Mesenteric fat pad (tissue), 1 donor: ENCODE measurements around the gene ATM. TPM values are rescaled to one million over a fixed set of nuclear protein-coding genes. Genes with fewer than 3 reads are reported as not detected.
"Not testable (repeated sequence)": the region's sequence is repeated elsewhere in the genome, so short reads cannot be mapped to it uniquely, and the experiment has no call there.

Source experiments
- DNase-seq: peaks from one replicate; pipeline ENCODE4 v3.0.0-alpha.2; 2020; ENCODE audit warnings: low spot score
- total RNA-seq: library from RNA; stranded (reverse); fragmentation: NEBNext Ultra II Directional; extraction: Animal tissue kit (Norgen Biotek cat#: 25700); gene quantifications from one replicate; pipeline ENCODE4 v1.2.1, GENCODE V29; 2021
- donor health status: DM: yes; HTN: yes; CAD: no.

ATM gene
- total RNA-seq, 1 donor from 2014 or later, result 54.5 TPM

- DNase-seq, result no peak
Measured at GRCh38 chr11:108269583-108269982, 46.7 kb downstream of the ATM start.

- DNase-seq, result not testable (repeated sequence)
Measured at GRCh38 chr11:108276985-108277616, 54.2 kb downstream of the ATM start.

DNA sequence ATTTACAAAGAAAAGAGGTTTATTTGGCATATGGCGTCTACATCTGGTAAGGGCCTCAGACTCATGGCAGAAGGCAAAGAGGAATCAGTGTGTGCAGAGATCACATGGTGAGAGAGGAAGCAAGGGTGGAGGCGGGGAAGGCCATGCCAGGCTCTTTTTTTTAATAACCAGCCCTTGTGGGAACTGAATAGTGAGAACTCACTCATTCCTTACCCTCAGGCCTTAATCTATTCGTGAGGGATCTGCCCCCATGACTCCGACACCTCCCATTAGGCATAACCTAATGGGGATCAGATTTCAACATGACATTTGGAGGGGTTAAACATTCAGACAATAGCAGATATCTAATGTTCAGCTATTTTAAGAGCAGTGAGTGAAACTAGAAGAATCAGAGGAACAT lies 55.7 kb downstream of the ATM start:
- no peak for DNase-seq

DNA sequence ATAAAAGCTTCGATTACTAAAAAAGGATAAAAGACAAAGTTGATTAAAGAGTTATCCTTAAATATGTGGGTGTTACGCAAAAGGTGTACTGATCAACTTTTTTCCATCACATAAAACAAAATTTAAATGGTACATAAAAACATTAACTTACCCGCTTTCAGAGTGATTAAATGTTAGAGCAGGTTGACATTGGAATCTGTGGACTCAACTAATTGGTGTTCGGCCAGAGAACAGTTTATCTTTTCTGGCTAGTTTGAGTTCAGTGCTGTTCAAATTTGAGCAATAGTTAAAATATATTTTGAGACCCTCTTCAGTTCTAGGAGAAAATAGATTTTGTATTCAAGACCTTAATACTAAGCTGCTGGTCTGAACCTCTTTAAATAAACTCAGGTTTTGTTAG lies 56.1 kb downstream of the ATM start:
- DNase-seq, result no peak

DNA sequence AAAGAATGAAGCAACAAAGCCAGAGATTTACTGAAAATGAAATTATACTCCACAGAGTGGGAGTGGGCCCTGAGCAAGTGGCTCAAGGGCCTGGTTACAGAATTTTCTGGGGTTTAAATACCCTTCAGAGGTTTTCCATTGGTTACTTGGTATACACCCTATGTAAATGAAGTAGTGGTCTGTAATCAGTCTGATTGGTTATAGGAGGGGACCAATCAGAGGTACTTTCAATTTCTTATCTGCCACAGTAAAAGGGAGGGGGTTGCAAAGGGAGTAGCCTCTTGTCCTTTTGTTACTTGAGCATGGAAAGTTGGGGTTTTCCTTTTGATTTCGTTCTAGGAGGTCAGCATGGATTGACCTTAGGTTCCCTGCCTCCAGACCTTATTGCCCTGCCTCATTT lies 63.5 kb downstream of the ATM start:
- no peak for DNase-seq

DNA sequence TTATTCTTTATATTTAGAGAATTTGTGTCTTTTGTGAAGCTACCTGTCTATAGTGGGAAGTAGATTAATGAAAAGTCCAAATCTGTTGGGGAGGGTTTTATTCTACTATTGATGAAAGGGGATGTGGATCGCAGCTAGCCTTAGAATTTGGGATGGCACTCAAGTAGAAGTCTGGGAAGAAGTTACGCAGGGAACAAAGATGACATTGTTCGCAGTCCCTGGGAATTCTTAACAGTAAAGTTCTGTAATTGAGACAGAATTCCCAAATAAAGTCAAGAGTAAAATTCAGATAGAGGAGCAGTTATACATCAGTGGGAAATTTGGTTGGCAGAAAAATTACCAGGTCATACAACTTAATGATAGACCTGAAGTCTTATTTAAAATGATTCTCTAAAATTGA lies 64.1 kb downstream of the ATM start:
- no peak for DNase-seq

- not testable (repeated sequence) for DNase-seq
Measured at GRCh38 chr11:108289066-108289465, 66.2 kb downstream of the ATM start.

DNA sequence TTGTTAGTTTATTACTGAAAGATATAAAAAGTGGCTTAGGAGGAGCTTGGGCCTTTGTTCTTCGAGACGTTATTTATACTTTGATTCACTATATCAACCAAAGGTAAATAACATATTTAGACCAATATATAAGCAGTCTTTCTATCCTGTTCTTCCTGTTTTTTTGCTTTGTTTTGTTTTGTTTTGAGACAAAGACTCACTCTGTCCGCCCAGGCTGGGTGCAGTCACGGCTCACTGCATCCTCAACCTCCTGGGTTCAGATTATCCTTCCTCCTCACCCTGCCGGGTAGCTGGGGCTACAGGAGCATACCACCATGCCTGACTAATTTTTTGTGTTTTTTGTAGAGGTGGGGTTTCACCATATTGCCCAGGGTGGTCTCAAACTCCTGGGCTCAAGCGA lies 66.8 kb downstream of the ATM start:
- no peak for DNase-seq

DNA sequence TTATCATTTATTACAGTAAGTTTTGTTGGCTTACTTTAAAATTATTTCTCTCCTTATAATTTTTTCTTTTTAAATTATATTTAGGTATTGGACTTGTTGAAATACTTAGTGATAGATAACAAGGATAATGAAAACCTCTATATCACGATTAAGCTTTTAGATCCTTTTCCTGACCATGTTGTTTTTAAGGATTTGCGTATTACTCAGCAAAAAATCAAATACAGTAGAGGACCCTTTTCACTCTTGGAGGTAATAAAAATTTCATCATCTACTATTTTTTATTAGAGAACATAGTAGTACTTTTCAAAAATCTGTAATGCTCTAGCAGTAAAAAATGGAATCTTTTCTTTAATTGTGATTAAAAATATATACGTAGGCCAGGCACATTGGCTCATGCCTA lies 70.4 kb downstream of the ATM start:
- DNase-seq, result no peak

DNA sequence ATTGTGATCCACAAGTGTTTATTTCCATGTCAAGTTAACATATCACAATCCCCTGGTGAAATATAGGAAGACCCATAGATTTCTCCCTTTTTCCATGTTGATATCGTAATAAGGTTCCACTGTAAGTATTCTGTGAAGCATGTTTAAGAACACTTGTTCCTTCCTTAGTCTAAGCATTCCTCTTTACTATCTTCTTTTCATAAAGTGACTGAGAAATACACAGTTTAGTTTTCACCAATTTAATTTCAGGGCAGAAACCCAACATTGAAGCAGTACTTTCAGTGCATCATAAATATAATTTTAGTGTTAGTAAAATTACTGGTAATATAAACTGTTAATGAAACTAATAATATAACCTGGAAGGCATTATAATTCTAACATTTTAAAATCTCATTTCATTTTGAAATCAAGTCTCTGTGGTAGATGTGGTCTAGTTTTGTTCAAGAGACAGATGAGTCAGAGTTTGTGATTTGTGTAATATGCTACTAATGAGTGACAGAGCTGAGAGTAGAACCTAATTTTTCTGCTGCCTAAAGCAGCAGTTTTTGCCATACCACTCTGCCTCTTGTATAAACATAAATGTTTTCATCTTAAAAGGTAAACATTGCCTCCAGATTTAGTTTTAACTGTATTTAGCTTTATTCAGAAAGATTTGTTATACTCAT lies 79.4 kb downstream of the ATM start:
- DNase-seq, result no peak

GRCh38 chr11:108307751-108308150 lies 84.9 kb downstream of the ATM start:
- no peak for DNase-seq

DNA sequence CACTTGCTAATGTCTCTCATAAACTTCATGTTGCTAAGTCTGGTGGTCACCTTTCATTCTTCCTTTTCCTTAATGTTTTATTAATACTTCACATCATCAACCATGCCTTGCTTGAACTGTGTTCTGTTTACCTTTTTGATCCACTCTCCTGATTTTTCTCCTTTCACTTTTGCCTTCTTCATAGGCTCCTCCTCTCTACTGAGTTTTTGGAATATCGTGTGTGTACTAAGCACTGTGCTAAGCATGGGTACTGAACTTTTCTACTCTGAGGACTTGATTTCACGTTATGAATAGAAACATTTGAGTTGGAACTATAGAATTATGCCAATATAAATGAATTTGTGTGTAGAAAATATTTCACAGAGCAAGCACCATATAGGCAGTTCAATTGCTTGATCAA lies 90.6 kb downstream of the ATM start:
- DNase-seq, result no peak

DNA sequence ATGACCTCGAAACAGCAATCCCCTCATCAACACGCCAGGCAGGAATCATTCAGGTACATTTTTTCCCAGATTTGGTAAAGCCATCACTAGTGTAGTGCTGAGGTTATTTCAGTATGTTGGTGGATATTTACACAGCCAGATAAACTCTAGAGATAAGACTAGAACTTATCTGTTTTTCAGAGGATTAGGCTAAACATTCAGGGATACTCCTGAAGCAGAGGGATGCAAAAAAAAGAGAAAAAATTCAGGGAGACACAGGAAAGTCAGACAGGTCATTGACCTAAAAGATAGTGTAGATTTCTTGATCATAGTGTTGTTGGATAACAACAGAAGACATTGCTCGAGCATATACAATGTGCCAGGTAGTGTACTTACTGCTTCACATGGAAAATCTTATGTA lies 93.2 kb downstream of the ATM start:
- no peak for DNase-seq

- no peak for DNase-seq
Measured at GRCh38 chr11:108319541-108320145, 96.8 kb downstream of the ATM start.

DNA sequence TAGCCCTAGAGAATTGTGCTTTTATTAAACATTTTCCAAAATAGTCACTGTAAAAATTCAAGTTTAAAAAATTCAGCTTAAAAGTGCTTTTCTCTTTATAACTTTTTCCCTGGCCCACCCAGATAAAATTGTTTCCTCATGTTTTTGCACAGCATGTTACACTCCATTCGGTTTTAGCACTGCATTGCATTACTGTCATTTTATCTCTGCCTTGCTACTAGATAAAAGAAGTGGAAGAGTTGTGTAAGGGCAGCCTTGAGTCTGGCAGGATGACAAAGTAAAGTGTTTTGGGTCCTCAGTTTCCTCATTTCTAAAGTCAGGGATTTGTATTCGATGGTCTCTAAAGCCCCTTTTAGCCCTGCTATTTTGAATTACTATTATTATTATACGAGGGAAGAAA lies 99.8 kb downstream of the ATM start:
- no peak for DNase-seq

- DNase-seq, result no peak
Measured at GRCh38 chr11:108324587-108324986, 101.7 kb downstream of the ATM start.

DNA sequence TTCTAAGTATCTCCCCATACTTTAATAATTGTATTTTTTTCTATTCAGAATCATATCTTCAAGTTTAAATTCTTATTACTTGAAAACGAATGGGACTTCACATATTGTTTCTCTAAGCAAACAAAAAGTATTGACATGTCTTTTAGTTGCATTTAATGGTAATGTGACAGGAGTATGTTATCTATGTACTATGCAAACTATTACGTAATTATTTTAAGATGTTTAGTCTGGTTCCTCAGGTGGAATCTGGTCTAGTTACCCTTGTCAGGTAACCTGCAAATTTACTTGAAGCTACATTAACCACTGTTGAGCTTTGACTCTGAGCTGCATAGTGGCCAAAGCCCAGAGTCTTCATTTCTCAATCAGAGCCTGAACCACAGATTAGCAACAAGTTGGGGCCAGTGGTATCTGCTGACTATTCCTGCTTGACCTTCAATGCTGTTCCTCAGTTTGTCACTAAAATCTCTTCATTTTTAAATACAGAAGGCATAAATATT lies 110.6 kb downstream of the ATM start:
- no peak for DNase-seq

GRCh38 chr11:108338750-108339149 lies 115.9 kb downstream of the ATM start:
- no peak for DNase-seq

GRCh38 chr11:108340973-108341372 lies 118.1 kb downstream of the ATM start:
- DNase-seq, result no peak

- no peak for DNase-seq
Measured at GRCh38 chr11:108341654-108342053, 118.8 kb downstream of the ATM start.

DNA sequence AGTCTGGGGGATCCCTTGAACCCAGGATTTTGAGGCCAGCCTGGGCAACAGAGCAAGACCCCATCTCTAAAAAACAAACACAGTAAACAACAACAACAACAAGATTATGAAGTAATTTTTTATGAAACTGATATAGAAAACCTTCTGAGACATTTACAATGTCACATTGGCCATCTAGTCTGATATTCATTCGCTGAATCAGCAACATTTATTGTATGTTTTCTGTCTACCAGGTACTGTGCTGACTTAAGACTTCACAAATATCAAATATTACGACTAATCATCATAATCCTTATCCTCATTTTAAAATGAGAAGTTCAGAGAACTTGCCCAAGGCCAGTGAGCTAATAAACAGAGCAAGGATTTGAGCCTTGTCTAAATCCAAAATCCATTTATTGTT lies 120.8 kb downstream of the ATM start:
- no peak for DNase-seq

DNA sequence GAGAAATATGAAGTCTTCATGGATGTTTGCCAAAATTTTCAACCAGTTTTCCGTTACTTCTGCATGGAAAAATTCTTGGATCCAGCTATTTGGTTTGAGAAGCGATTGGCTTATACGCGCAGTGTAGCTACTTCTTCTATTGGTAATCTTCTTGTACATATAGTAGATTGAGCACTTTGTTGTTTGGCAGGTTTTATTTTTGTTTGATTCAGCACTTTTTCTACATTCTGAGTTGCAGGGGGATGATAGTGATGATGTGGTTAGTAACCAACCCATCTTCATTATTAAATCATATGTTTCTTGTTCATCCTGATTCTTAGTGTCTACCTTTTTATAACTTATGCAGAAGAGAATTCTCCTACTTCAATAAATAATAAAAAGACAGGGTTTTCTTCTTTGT lies 122.9 kb downstream of the ATM start:
- DNase-seq, result no peak

DNA sequence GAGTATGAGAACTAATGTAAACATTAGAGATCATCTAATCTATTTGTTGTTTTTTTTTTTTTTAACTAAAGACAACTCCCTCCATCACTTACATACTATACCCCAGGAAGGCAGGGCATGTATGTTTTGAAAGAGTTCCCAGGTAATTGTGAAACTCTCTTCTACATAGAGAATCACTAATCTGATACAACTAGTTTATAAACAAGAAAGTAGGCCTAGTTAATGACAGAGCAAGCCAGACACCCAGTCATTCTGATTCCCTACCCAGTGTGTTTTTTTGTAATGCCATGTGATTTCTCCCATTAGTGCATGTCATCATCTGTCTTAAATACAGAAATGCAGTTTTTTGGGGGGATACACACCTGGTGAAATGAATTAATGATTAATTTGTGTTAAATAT lies 123.6 kb downstream of the ATM start:
- no peak for DNase-seq
